ENCODE measurements around the gene UGT8.

GRCh38 chr4:114658179-114658578 is 59.6 kb downstream of the UGT8 start:
- TF ChIP-seq CTCF (IDR thresholded peaks at IDR 0.05) (no peak), POLR2A (IDR thresholded peaks at IDR 0.05) (no peak)
